Activated T-helper 1 cell treated with anti-CD3 and anti-CD28 coated beads, Interleukin-2, amount 50 U/mL, for 16 hours (primary cell): ENCODE measurements around the gene NBPF3.
A peak's percentile ranks its signal among the peaks of the same experiment; 100 is the strongest.
"Not testable (repeated sequence)": the region's sequence is repeated elsewhere in the genome, so short reads cannot be mapped to it uniquely, and the experiment has no call there.

ENCODE experiments used
- DNase-seq, 2 donors: peaks; one replicate each; pipeline ENCODE4 v3.0.0-alpha.2; 2020; ENCODE audit warnings: low read depth in 1 of 2, low spot score in 1 of 2

NBPF3 gene

GRCh38 chr1:21439721-21440629 is at the start of gene NBPF3:
Gene NBPF3 (plus strand): TSS chr1:21440137. CDS start chr1:21445087, 4,950 bp downstream.
- peak; percentile 74 to 79 for DNase-seq

- DNase-seq, result no peak
These were observed 48.4 kb upstream of the NBPF3 start for GRCh38 chr1:21391497-21391896.

- DNase-seq, result no peak
These were observed 47.2 kb upstream of the NBPF3 start for GRCh38 chr1:21392587-21393263.

GRCh38 chr1:21396516-21396915 is 43.4 kb upstream of the NBPF3 start:
- DNase-seq, result no peak

GRCh38 chr1:21397813-21398188 is 42.1 kb upstream of the NBPF3 start:
- DNase-seq, result no peak

- not testable (repeated sequence) for DNase-seq
These were observed 38.1 kb upstream of the NBPF3 start for GRCh38 chr1:21401726-21402346.

- DNase-seq, result no peak
These were observed 33.3 kb upstream of the NBPF3 start for GRCh38 chr1:21406659-21407058.

GRCh38 chr1:21409897-21410296 is 30.0 kb upstream of the NBPF3 start:
- not testable (repeated sequence) for DNase-seq

- DNase-seq, result no peak
These were observed 25.9 kb upstream of the NBPF3 start for GRCh38 chr1:21414015-21414414.

GRCh38 chr1:21420378-21420777 is 19.6 kb upstream of the NBPF3 start:
- not testable (repeated sequence) for DNase-seq

- not testable (repeated sequence) for DNase-seq
These were observed 18.6 kb upstream of the NBPF3 start for GRCh38 chr1:21421307-21421706.

GRCh38 chr1:21427798-21428480 is 12.0 kb upstream of the NBPF3 start:
- not testable (repeated sequence) for DNase-seq

- not testable (repeated sequence) for DNase-seq
These were observed 11.4 kb upstream of the NBPF3 start for GRCh38 chr1:21428481-21429073.

- not testable (repeated sequence) for DNase-seq
These were observed 10.7 kb upstream of the NBPF3 start for GRCh38 chr1:21429210-21429609.

- not testable (repeated sequence) for DNase-seq
These were observed 9.1 kb upstream of the NBPF3 start for GRCh38 chr1:21430875-21431274.

- no peak for DNase-seq
These were observed 5.5 kb upstream of the NBPF3 start for GRCh38 chr1:21434394-21434793.

- no peak for DNase-seq
These were observed 4.1 kb upstream of the NBPF3 start for GRCh38 chr1:21435646-21436487.

GRCh38 chr1:21436488-21437340 is 3.2 kb upstream of the NBPF3 start:
- DNase-seq, result no peak

GRCh38 chr1:21437341-21437640 is 2.6 kb upstream of the NBPF3 start:
- DNase-seq, result no peak
